Fibroblast of lung (primary cell): ENCODE measurements around the gene KIF26B.

Source experiments
- CTCF ChIP-seq, 2 donors: IDR thresholded peaks in 1 of 2; conservative IDR thresholded peaks in 1 of 2; 1 replicate in 1 of 2; 2 replicates in 1 of 2; pipeline ENCODE4 v1.5.1; 2011 to 2012; ENCODE audit warnings: low read length in 2 of 2, control low read depth in 1 of 2, inconsistent platforms in 1 of 2, low read depth in 1 of 2, mild to moderate bottlenecking in 1 of 2
- EZH2 ChIP-seq: IDR thresholded peaks from 2 replicates; pipeline ENCODE4 v1.5.1; 2012; ENCODE audit warnings: low read length, control low read depth, mild to moderate bottlenecking; ENCODE audit errors: missing control alignments

GRCh38 chr1:245131026-245131393 lies 23.8 kb upstream of the KIF26B start:
- TF ChIP-seq CTCF (conservative IDR thresholded peaks at IDR 0.05 in 1 of 2, IDR thresholded peaks at IDR 0.05 in 1 of 2; ENCODE audit: low read depth in 1 of 2, low read length in 2 of 2) (no peak), EZH2 (no peak)
